ENCODE results near the gene BTBD2. TPM values are rescaled to one million over a fixed set of nuclear protein-coding genes. Genes with fewer than 3 reads are reported as not detected.

Gene BTBD2
- total RNA-seq, 1 experiment from 2014 or later: 110 TPM

GRCh38 chr19:2021453-2022140, 6.1 kb upstream of the BTBD2 start:
- Mint-ChIP-seq H3K36me3 (ENCODE audit: insufficient read depth in 1 of 3, low read depth in 3 of 3) (peaks cover 0 to 5% (median 4%) of the 10 kb centered on the region in 3 experiments; a peak in 6 of 7 replicates), H3K27me3 (ENCODE audit: low read depth) (peaks cover 13% of the 10 kb centered on the region), H3K4me1 (0 out of 4 replicates have a peak, but pooled peaks cover 0 to 3% of the 10 kb centered on the region in 2 experiments), H3K9me3 (peaks cover 9 to 13% of the 10 kb centered on the region in 2 experiments), H3K27ac (no peak overlapping the region; a peak in 1 of 7 replicates), H3K4me3 (no peak overlapping the region)
- Histone ChIP-seq H4K91ac (ENCODE audit: insufficient read length, low read depth, low read length) (no peak overlapping the region), H3K23ac (ENCODE audit: insufficient read length, low read depth, low read length) (no peak overlapping the region), H2BK12ac (ENCODE audit: insufficient read length, low read depth, low read length) (no peak overlapping the region), H3K14ac (ENCODE audit: insufficient read depth, low read length) (no peak overlapping the region), H3K18ac (ENCODE audit: insufficient read length, low read depth, low read length) (no peak overlapping the region), H2BK20ac (ENCODE audit: low read depth, low read length, poor library complexity, severe bottlenecking) (no peak overlapping the region), H2BK120ac (ENCODE audit: low read depth, low read length, poor library complexity, severe bottlenecking) (no peak overlapping the region), H3K9ac (ENCODE audit: extremely low read depth, insufficient read length, low read length) (no peak overlapping the region), H3K56ac (ENCODE audit: insufficient read length, low read depth, low read length) (no peak overlapping the region), H3K27ac (ENCODE audit: insufficient read length, low read depth, low read length) (no peak overlapping the region), H4K5ac (ENCODE audit: insufficient read length, low read depth, low read length) (no peak overlapping the region), H4K20me1 (ENCODE audit: control insufficient read depth, insufficient read depth, insufficient read length) (no peaks in the 10 kb centered on the region), H4K8ac (replicated peaks; ENCODE audit: insufficient read length, low read depth, low read length) (no peak overlapping the region), H3K9me3 (ENCODE audit: control insufficient read depth, low read depth, low read length) (no peaks in the 10 kb centered on the region), H3K79me2 (ENCODE audit: insufficient read depth, low read length) (no peaks in the 10 kb centered on the region), H2BK5ac (ENCODE audit: insufficient read length, low read length) (no peak overlapping the region), H3K27me3 (ENCODE audit: insufficient read depth, low read length) (no peaks in the 10 kb centered on the region), H3K23me2 (ENCODE audit: insufficient read length, low read depth, low read length, poor library complexity, severe bottlenecking) (no peaks in the 10 kb centered on the region), H2AFZ (ENCODE audit: low read length) (no peak overlapping the region), H3T11ph (ENCODE audit: low read length) (no peak overlapping the region), H2BK15ac (ENCODE audit: low read depth, low read length) (no peak overlapping the region), H3K4me1 (ENCODE audit: insufficient read depth, low read length) (no peaks in the 10 kb centered on the region), H2AK5ac (ENCODE audit: insufficient read length, low read length) (no peak overlapping the region), H3K79me1 (ENCODE audit: insufficient read depth, low read depth, low read length, poor library complexity, severe bottlenecking) (no peaks in the 10 kb centered on the region), H3K4ac (ENCODE audit: low read depth, low read length) (no peak overlapping the region), H3K4me2 (ENCODE audit: insufficient read depth, insufficient read length, low read length) (no peak overlapping the region)
- no peak for TF ChIP-seq CTCF (conservative IDR thresholded peaks at IDR 0.05)
- WGBS (ENCODE audit: extremely low coverage, insufficient read length, low lambda C conversion rate): no CpG with 5 or more reads among the region's 4 CpGs
- no peak for DNase-seq
